GM19035 (cell line): Measurements from ENCODE around the gene EFCAB10.
"Not testable (repeated sequence)": the region's sequence is repeated elsewhere in the genome, so short reads cannot be mapped to it uniquely, and the experiment has no call there.

Source experiments
- ATAC-seq: cut with Tn5 transposase; IDR thresholded peaks from one replicate; pipeline ENCODE4 v1.9.1; 2021; ENCODE audit not compliant: unreplicated experiment

EFCAB10 gene

GRCh38 chr7:105531792-105532671 is 49.3 kb downstream of the EFCAB10 start, which contains the start of gene RINT1:
TSS of gene RINT1 (plus strand) at chr7:105532201. CDS start at chr7:105532316, 115 bp downstream.
- ATAC-seq: peak; percentile 93

GRCh38 chr7:105530546-105530945 is 50.7 kb downstream of the EFCAB10 start:
- no peak for ATAC-seq

GRCh38 chr7:105530126-105530525 is 51.2 kb downstream of the EFCAB10 start:
- no peak for ATAC-seq

- ATAC-seq: not testable (repeated sequence)
These were observed 53.6 kb downstream of the EFCAB10 start for GRCh38 chr7:105527737-105528136.

- no peak for ATAC-seq
These were observed 56.5 kb downstream of the EFCAB10 start for GRCh38 chr7:105524840-105525239.

- not testable (repeated sequence) for ATAC-seq
These were observed 56.9 kb downstream of the EFCAB10 start for GRCh38 chr7:105524423-105524822.

GRCh38 chr7:105521717-105522463 is 59.4 kb downstream of the EFCAB10 start, which contains the start of gene PUS7:
TSS of gene PUS7 (minus strand) at chr7:105522271. CDS start at chr7:105508512, 13,759 bp downstream.
- ATAC-seq: peak; percentile 89

- peak; percentile 43 for ATAC-seq
These were observed 60.1 kb downstream of the EFCAB10 start for GRCh38 chr7:105521027-105521716.

- not testable (repeated sequence) for ATAC-seq
These were observed 60.7 kb downstream of the EFCAB10 start for GRCh38 chr7:105520620-105521019.

GRCh38 chr7:105519353-105519752 is 61.9 kb downstream of the EFCAB10 start:
- no peak for ATAC-seq

- ATAC-seq: not testable (repeated sequence)
These were observed 65.7 kb downstream of the EFCAB10 start for GRCh38 chr7:105515610-105516009.
